IMR-90 (cell line): ENCODE results near the gene WDFY2. TPM values are rescaled to one million over a fixed set of nuclear protein-coding genes. Genes with fewer than 3 reads are reported as not detected.

Source experiments
- ATAC-seq: fragments of 200-7000 bp; cut with Tn5 transposase; 2 replicates; pipeline ENCODE4 v1.9.1; 2020; ENCODE audit warnings: low read depth, mild to moderate bottlenecking, moderate library complexity
- BruUV-seq: library from RNA; stranded (reverse); fragments of 400-500 nt; replicated peaks from 2 replicates; lab custom pipeline; 2021; lab: Mats Ljungman, UMichigan
- CTCF ChIA-PET: fragments of 300-600 bp; formaldehyde crosslinking; extraction: SDS; loops from one replicate; lab custom pipeline; 2021; ENCODE audit warnings: antibody characterized with exemption; lab: Yijun Ruan, JAX
- POLR2A ChIA-PET: fragments of 300-600 bp; sonication (Branson Sonifier 250); formaldehyde crosslinking; loops from one replicate; lab custom pipeline; 2022; ENCODE audit warnings: antibody characterized with exemption; ENCODE audit not compliant: unreplicated experiment; lab: Charles Lee
- DNase-seq: peaks from one replicate; pipeline ENCODE4 v3.0.0; 2013
- H2AFZ ChIP-seq: replicated peaks from 2 replicates; pipeline ENCODE3; 2013; ENCODE audit warnings: low read length, mild to moderate bottlenecking; ENCODE audit not compliant: poor library complexity
- H2AK5ac ChIP-seq: 2 replicates; pipeline ENCODE4 v1.6.1; 2013; ENCODE audit warnings: low read depth, low read length, inconsistent platforms
- H2AK9ac ChIP-seq: replicated peaks from 2 replicates; pipeline ENCODE3; 2013; ENCODE audit warnings: mild to moderate bottlenecking, low read depth, low read length, moderate library complexity; ENCODE audit not compliant: poor library complexity
- H2BK120ac ChIP-seq: 2 replicates; pipeline ENCODE4 v1.6.1; 2013; ENCODE audit warnings: low read depth, low read length, inconsistent platforms
- H2BK15ac ChIP-seq: 3 replicates; pipeline ENCODE4 v1.6.1; 2013; ENCODE audit warnings: low read depth, low read length, inconsistent platforms
- H2BK20ac ChIP-seq: 2 replicates; pipeline ENCODE4 v1.6.1; 2013; ENCODE audit warnings: low read depth, mild to moderate bottlenecking, inconsistent platforms, low read length, moderate library complexity
- H2BK5ac ChIP-seq: 2 replicates; pipeline ENCODE4 v1.6.1; 2013; ENCODE audit warnings: mild to moderate bottlenecking, low read depth, low read length, inconsistent platforms; ENCODE audit not compliant: poor library complexity, severe bottlenecking
- H3K14ac ChIP-seq: replicated peaks from 2 replicates; pipeline ENCODE4 v1.6.1; 2013; ENCODE audit warnings: low read depth, low read length, inconsistent platforms
- H3K18ac ChIP-seq: 2 replicates; pipeline ENCODE4 v1.6.1; 2013; ENCODE audit warnings: low read depth, low read length, control low read depth
- H3K23ac ChIP-seq: 2 replicates; pipeline ENCODE4 v1.6.1; 2013; ENCODE audit warnings: low read depth, low read length, inconsistent platforms
- H3K27ac ChIP-seq: 2 replicates; pipeline ENCODE4 v1.5.1; 2013; ENCODE audit warnings: mild to moderate bottlenecking, control low read depth, low read length; ENCODE audit not compliant: insufficient read depth
- H3K27me3 ChIP-seq: 2 replicates; pipeline ENCODE4 v1.6.1; 2013; ENCODE audit warnings: low read length; ENCODE audit not compliant: control insufficient read depth, insufficient read depth
- H3K36me3 ChIP-seq: 2 replicates; pipeline ENCODE4 v1.6.1; 2013; ENCODE audit warnings: low read length, mixed read lengths; ENCODE audit not compliant: control insufficient read depth, insufficient read depth
- H3K4ac ChIP-seq: 2 replicates; pipeline ENCODE4 v1.6.1; 2013; ENCODE audit warnings: low read depth, low read length, inconsistent platforms
- H3K4me1 ChIP-seq: 2 replicates; pipeline ENCODE4 v1.6.1; 2013; ENCODE audit warnings: low read length, mixed read lengths; ENCODE audit not compliant: control insufficient read depth, insufficient read depth
- H3K4me2 ChIP-seq: 2 replicates; pipeline ENCODE4 v1.6.1; 2013; ENCODE audit warnings: low read depth, mild to moderate bottlenecking, control low read depth, low read length, moderate library complexity
- H3K4me3 ChIP-seq: 2 replicates; pipeline ENCODE4 v1.5.1; 2013; ENCODE audit warnings: low read depth, mild to moderate bottlenecking, control low read depth, low read length, moderate library complexity; ENCODE audit not compliant: insufficient read depth
- H3K56ac ChIP-seq: 2 replicates; pipeline ENCODE4 v1.6.1; 2013; ENCODE audit warnings: low read length, inconsistent platforms; ENCODE audit not compliant: insufficient read depth; ENCODE audit errors: extremely low read depth
- H3K79me1 ChIP-seq, 2 experiments: 2 replicates each; pipeline ENCODE4 v1.6.1; 2013; ENCODE audit warnings: low read length in 2 of 2, inconsistent platforms in 1 of 2, low read depth in 1 of 2
- H3K9ac ChIP-seq: 2 replicates; pipeline ENCODE4 v1.6.1; 2013; ENCODE audit warnings: low read depth, low read length, control low read depth
- H3K9me1 ChIP-seq: 2 replicates; pipeline ENCODE4 v1.6.1; 2013; ENCODE audit warnings: low read length, inconsistent platforms; ENCODE audit not compliant: insufficient read depth
- H3K9me3 ChIP-seq: 2 replicates; pipeline ENCODE4 v1.6.1; 2013; ENCODE audit warnings: low read length; ENCODE audit not compliant: control insufficient read depth, insufficient read depth
- H4K20me1 ChIP-seq: 2 replicates; pipeline ENCODE4 v1.6.1; 2013; ENCODE audit warnings: low read length, inconsistent platforms; ENCODE audit not compliant: insufficient read depth
- H4K5ac ChIP-seq: 2 replicates; pipeline ENCODE4 v1.6.1; 2013; ENCODE audit warnings: mild to moderate bottlenecking, low read depth, low read length, control low read depth
- H4K8ac ChIP-seq, 2 experiments: 2 replicates each; pipeline ENCODE4 v1.6.1; 2013; ENCODE audit warnings: low read depth in 2 of 2, low read length in 2 of 2, control low read depth in 1 of 2, inconsistent platforms in 1 of 2
- H4K91ac ChIP-seq: 2 replicates; pipeline ENCODE4 v1.6.1; 2013; ENCODE audit warnings: low read depth, low read length, inconsistent platforms; ENCODE audit not compliant: insufficient read depth
- MAFK ChIP-seq: IDR thresholded peaks from 2 replicates; pipeline ENCODE4 v1.6.1; 2012; ENCODE audit warnings: low read depth, low read length, improper control_type of control experiment
- MXI1 ChIP-seq: IDR thresholded peaks from 2 replicates; pipeline ENCODE4 v1.6.1; 2012; ENCODE audit warnings: low read depth, mild to moderate bottlenecking, low read length, moderate library complexity, borderline replicate concordance
- SMC3 ChIP-seq: fragments of 150-350 bp; IDR thresholded peaks from 2 replicates; pipeline ENCODE4 v1.6.1; 2016; ENCODE audit warnings: low read depth, mild to moderate bottlenecking, antibody characterized with exemption, low read length, moderate library complexity
- WGBS, 2 experiments: methylation state at CpG; one replicate each; pipeline versions ENCODE4 v1.1.5 to v1.1.7; 2013; ENCODE audit warnings: missing lambda C conversion rate in 2 of 2; ENCODE audit not compliant: insufficient read length in 1 of 2; ENCODE audit errors: extremely low coverage in 2 of 2; 5-methylcytosine and 5-hydroxymethylcytosine counted together
- dilution Hi-C: fragments of 300-500 bp; cut with HindIII; formaldehyde crosslinking; loops from one replicate; pipeline ENCODE4 v1.14.3; 2018; ENCODE audit warnings: low sequenced_read_pairs; ENCODE audit not compliant: unreplicated experiment
- in situ Hi-C: fragments of 300-500 bp; cut with MboI; formaldehyde crosslinking; loops from 3 replicates; pipeline ENCODE4 v1.14.3; 2019; ENCODE audit warnings: low sequenced_read_pairs, inconsistent platforms, mixed read lengths
- intact Hi-C: fragments of 100-400 bp; cut with micrococcal nuclease; formaldehyde crosslinking; loops from 2 replicates; pipeline ENCODE4 v1.10.0; 2022
- polyA plus RNA-seq, 3 experiments: library from polyadenylated mRNA; depleted of rRNA; stranded (reverse); fragments of >200 nt; gene quantifications; 2 replicates each; pipeline ENCODE4 v1.2.3, GENCODE V29; 2012; ENCODE audit warnings: low replicate concordance in 1 of 3
- total RNA-seq: library from RNA; depleted of rRNA; stranded (reverse); fragments of >200 nt; gene quantifications from 2 replicates; pipeline ENCODE4 v1.2.3, GENCODE V29; 2012

WDFY2 gene
- total and polyA plus RNA-seq, 2 of the 4 experiments (the other 2 are of a cell fraction): 4.3 to 5.4 TPM

GRCh38 chr13:51576754-51577153 is 7.5 kb upstream of the WDFY2 start:
- ChIA-PET CTCF (no interaction called here), POLR2A (no interaction called here)
- no peaks in the 10 kb centered on the region for H4K20me1 ChIP-seq
- H3K23ac ChIP-seq: no peak overlapping the region
- no peak overlapping the region for H3K27ac ChIP-seq
- no peaks in the 10 kb centered on the region for H3K27me3 ChIP-seq
- H3K14ac ChIP-seq: no peak overlapping the region
- H2BK5ac ChIP-seq: no peak overlapping the region
- no peak overlapping the region for H2BK20ac ChIP-seq
- TF ChIP-seq MXI1: no peak
- TF ChIP-seq MAFK: no peak
- no peak for TF ChIP-seq SMC3
- ATAC-seq (no peak), DNase-seq (no peak)
- H2BK120ac ChIP-seq: no peak overlapping the region
- H3K9ac ChIP-seq: no peak overlapping the region
- H2AK5ac ChIP-seq: no peak overlapping the region
- H3K9me1 ChIP-seq: no peaks in the 10 kb centered on the region
- dilution Hi-C loops: no loop called here
- in situ Hi-C loops: no loop called here
- H3K4me1 ChIP-seq: no peaks in the 10 kb centered on the region
- H4K5ac ChIP-seq: no peak overlapping the region
- H4K91ac ChIP-seq: no peak overlapping the region
- no peak overlapping the region for H3K18ac ChIP-seq
- no peak overlapping the region for H2AFZ ChIP-seq
- no peak overlapping the region for H3K4ac ChIP-seq
- 100% methylated on average over 1 of the region's 1 CpG; no CpG with 5 or more reads in 1 of the 2 experiments for WGBS, 2 experiments
- no peak overlapping the region for H3K56ac ChIP-seq
- no peak overlapping the region for H2BK15ac ChIP-seq
- H4K8ac ChIP-seq: no peak overlapping the region
- H3K4me2 ChIP-seq: no peak overlapping the region
- H3K36me3 ChIP-seq: no peaks in the 10 kb centered on the region
- no peaks in the 10 kb centered on the region for H3K9me3 ChIP-seq
- no peaks in the 10 kb centered on the region for H3K79me1 ChIP-seq
- no TSS peak for BruUV-seq
- intact Hi-C loops: no loop called here
- no peak overlapping the region for H2AK9ac ChIP-seq
- no peak overlapping the region for H3K4me3 ChIP-seq
